HUES48 (cell line): ENCODE results near the gene GTF3C5.
"Not testable (repeated sequence)": the region's sequence is repeated elsewhere in the genome, so short reads cannot be mapped to it uniquely, and the experiment has no call there.

ENCODE experiments used
- H3K27ac ChIP-seq: one replicate; pipeline ENCODE4 v1.7.0; 2013; ENCODE audit warnings: low read depth, low read length, inconsistent platforms
- H3K27me3 ChIP-seq: 2 replicates; pipeline ENCODE4 v1.6.1; 2013; ENCODE audit warnings: mild to moderate bottlenecking, low read length; ENCODE audit not compliant: control insufficient read depth, insufficient read depth
- H3K36me3 ChIP-seq: 2 replicates; pipeline ENCODE4 v1.6.1; 2013; ENCODE audit warnings: low read length; ENCODE audit not compliant: control insufficient read depth, insufficient read depth
- H3K4me1 ChIP-seq: 2 replicates; pipeline ENCODE4 v1.6.1; 2013; ENCODE audit warnings: mild to moderate bottlenecking, low read length; ENCODE audit not compliant: control insufficient read depth, insufficient read depth
- H3K4me3 ChIP-seq: 2 replicates; pipeline ENCODE4 v1.5.1; 2013; ENCODE audit warnings: mild to moderate bottlenecking, low read depth, low read length
- H3K9ac ChIP-seq: 2 replicates; pipeline ENCODE4 v1.6.1; 2013; ENCODE audit warnings: mild to moderate bottlenecking, low read depth, low read length, moderate library complexity
- H3K9me3 ChIP-seq: 2 replicates; pipeline ENCODE4 v1.6.1; 2013; ENCODE audit warnings: low read length; ENCODE audit not compliant: control insufficient read depth, insufficient read depth

The GTF3C5 gene

GRCh38 chr9:133057553-133057952 lies 26.8 kb downstream of the GTF3C5 start:
- Histone ChIP-seq H3K36me3 (peaks cover 60% of the 10 kb centered on the region), H3K27me3 (no peaks in the 10 kb centered on the region), H3K4me3 (no peak overlapping the region), H3K9ac (no peak overlapping the region), H3K27ac (no peak overlapping the region), H3K4me1 (peaks cover 24% of the 10 kb centered on the region), H3K9me3 (no peaks in the 10 kb centered on the region)

GRCh38 chr9:133058071-133058470 lies 27.3 kb downstream of the GTF3C5 start:
- H3K36me3 ChIP-seq, result peaks cover 56% of the 10 kb centered on the region

GRCh38 chr9:133058550-133059320 lies 27.9 kb downstream of the GTF3C5 start:
- no peak overlapping the region for H3K9ac ChIP-seq
- no peak overlapping the region for H3K27ac ChIP-seq
- H3K27me3 ChIP-seq, result no peaks in the 10 kb centered on the region
- H3K36me3 ChIP-seq, result peaks cover 50% of the 10 kb centered on the region
- no peak overlapping the region for H3K4me3 ChIP-seq
- no peaks in the 10 kb centered on the region for H3K9me3 ChIP-seq
- H3K4me1 ChIP-seq, result peaks cover 24% of the 10 kb centered on the region

More at GRCh38 chr9:133058071-133058470, 27.3 kb downstream of the GTF3C5 start:
- H3K27ac ChIP-seq, result no peak overlapping the region
- H3K27me3 ChIP-seq, result no peaks in the 10 kb centered on the region
- H3K4me1 ChIP-seq, result peaks cover 24% of the 10 kb centered on the region
- H3K4me3 ChIP-seq, result no peak overlapping the region
- no peaks in the 10 kb centered on the region for H3K9me3 ChIP-seq
- H3K9ac ChIP-seq, result no peak overlapping the region

GRCh38 chr9:133059623-133060022 lies 28.8 kb downstream of the GTF3C5 start:
- Histone ChIP-seq H3K4me1 (peaks cover 24% of the 10 kb centered on the region), H3K9ac (no peak overlapping the region), H3K9me3 (no peaks in the 10 kb centered on the region), H3K27ac (no peak overlapping the region), H3K4me3 (no peak overlapping the region), H3K27me3 (no peaks in the 10 kb centered on the region), H3K36me3 (peaks cover 41% of the 10 kb centered on the region)

- peaks cover 36% of the 10 kb centered on the region for H3K36me3 ChIP-seq
- H3K9ac ChIP-seq, result no peak overlapping the region
- H3K4me1 ChIP-seq, result peaks cover 24% of the 10 kb centered on the region
- H3K9me3 ChIP-seq, result no peaks in the 10 kb centered on the region
- H3K27me3 ChIP-seq, result no peaks in the 10 kb centered on the region
- no peak overlapping the region for H3K4me3 ChIP-seq
- H3K27ac ChIP-seq, result peak overlapping the region; percentile 5
These were observed 29.6 kb downstream of the GTF3C5 start for GRCh38 chr9:133060417-133060841.

- H3K9ac ChIP-seq, H3K27me3 ChIP-seq, H3K4me3 ChIP-seq, H3K9me3 ChIP-seq: not testable (repeated sequence)
- peaks cover 28% of the 10 kb centered on the region for H3K36me3 ChIP-seq
- H3K4me1 ChIP-seq, result peaks cover 24% of the 10 kb centered on the region
- peak overlapping the region; percentile 66 for H3K27ac ChIP-seq
These were observed 30.4 kb downstream of the GTF3C5 start for GRCh38 chr9:133061019-133061763.

GRCh38 chr9:133061764-133062145 lies 31.0 kb downstream of the GTF3C5 start, which contains the start of gene CEL:
Gene CEL, plus strand, starts transcription at chr9:133061981. Its CDS starts 22 bp downstream, at chr9:133062003.
- H3K9me3 ChIP-seq, H3K9ac ChIP-seq, H3K27me3 ChIP-seq, H3K4me3 ChIP-seq: not testable (repeated sequence)
- peaks cover 23% of the 10 kb centered on the region for H3K36me3 ChIP-seq
- peak within 1 kb of the TSS; percentile 66 for H3K27ac ChIP-seq
- peaks cover 24% of the 10 kb centered on the region for H3K4me1 ChIP-seq

- not testable (repeated sequence) for H3K9ac ChIP-seq, H3K27ac ChIP-seq, H3K4me3 ChIP-seq, H3K9me3 ChIP-seq, H3K27me3 ChIP-seq
- peaks cover 24% of the 10 kb centered on the region for H3K4me1 ChIP-seq
- H3K36me3 ChIP-seq, result peaks cover 15% of the 10 kb centered on the region
These were observed 31.8 kb downstream of the GTF3C5 start for GRCh38 chr9:133062569-133062968.

GRCh38 chr9:133063159-133063499 lies 32.3 kb downstream of the GTF3C5 start:
- Histone ChIP-seq H3K9me3 (no peaks in the 10 kb centered on the region), H3K27ac (no peak overlapping the region), H3K36me3 (peaks cover 9% of the 10 kb centered on the region; the same call in 1 of the 2 replicates), H3K4me3 (no peak overlapping the region), H3K4me1 (peaks cover 24% of the 10 kb centered on the region), H3K27me3 (no peaks in the 10 kb centered on the region), H3K9ac (no peak overlapping the region)

- peaks cover 23% of the 10 kb centered on the region for H3K4me1 ChIP-seq
- H3K27me3 ChIP-seq, result no peaks in the 10 kb centered on the region
- no peak overlapping the region for H3K4me3 ChIP-seq
- H3K9ac ChIP-seq, result no peak overlapping the region
- no peaks in the 10 kb centered on the region for H3K9me3 ChIP-seq
- H3K36me3 ChIP-seq, result peaks cover 4% of the 10 kb centered on the region; the same call in 1 of the 2 replicates
- H3K27ac ChIP-seq, result no peak overlapping the region
These were observed 32.9 kb downstream of the GTF3C5 start for GRCh38 chr9:133063500-133064231.
